AG04450 (cell line): ENCODE measurements around the gene FAAP100. TPM values are rescaled to one million over a fixed set of nuclear protein-coding genes. Genes with fewer than 3 reads are reported as not detected.

Experiments used
- CTCF ChIA-PET: fragments of 300-600, 350-600 bp; formaldehyde crosslinking; extraction: SDS; loops from one replicate; lab custom pipeline; 2022; ENCODE audit warnings: antibody characterized with exemption, inconsistent platforms; lab: Charles Lee
- POLR2A ChIA-PET: fragments of 350-600 bp; formaldehyde crosslinking; extraction: SDS; loops from one replicate; lab custom pipeline; 2021; ENCODE audit warnings: antibody characterized with exemption, inconsistent platforms; lab: Yijun Ruan, JAX
- DNase-seq: peaks from one replicate; pipeline ENCODE4 v3.0.0-alpha.2; 2011; ENCODE audit warnings: low read depth, low spot score
- H3K27ac ChIP-seq: one replicate; pipeline ENCODE4 v1.5.1; 2012; ENCODE audit warnings: low read depth, low read length, control low read depth
- H3K27me3 ChIP-seq: one replicate; pipeline ENCODE4 v1.6.0; 2012; ENCODE audit warnings: low read length; ENCODE audit not compliant: control insufficient read depth, insufficient read depth
- H3K4me3 ChIP-seq: 2 replicates; pipeline ENCODE4 v1.5.1; 2011; ENCODE audit warnings: mild to moderate bottlenecking, low read depth, low read length, control low read depth
- H3K9me3 ChIP-seq: 2 replicates; pipeline ENCODE4 v1.5.1; 2012; ENCODE audit warnings: low read length; ENCODE audit not compliant: control insufficient read depth, insufficient read depth
- CTCF ChIP-seq: IDR thresholded peaks from 2 replicates; pipeline ENCODE4 v1.5.1; 2011; ENCODE audit warnings: low read depth, low read length, control low read depth, inconsistent platforms
- polyA minus RNA-seq: library from RNA; depleted of rRNA, polyadenylated mRNA; stranded (reverse); fragments of >200 nt; gene quantifications from 2 replicates; pipeline ENCODE4 v1.2.3, GENCODE V29; 2011; rRNA and poly(A)+ RNA removed
- polyA plus RNA-seq: library from polyadenylated mRNA; depleted of rRNA; stranded (reverse); fragments of >200 nt; gene quantifications from 2 replicates; pipeline ENCODE4 v1.2.3, GENCODE V29; 2011; rRNA removed

FAAP100 gene, protein sequence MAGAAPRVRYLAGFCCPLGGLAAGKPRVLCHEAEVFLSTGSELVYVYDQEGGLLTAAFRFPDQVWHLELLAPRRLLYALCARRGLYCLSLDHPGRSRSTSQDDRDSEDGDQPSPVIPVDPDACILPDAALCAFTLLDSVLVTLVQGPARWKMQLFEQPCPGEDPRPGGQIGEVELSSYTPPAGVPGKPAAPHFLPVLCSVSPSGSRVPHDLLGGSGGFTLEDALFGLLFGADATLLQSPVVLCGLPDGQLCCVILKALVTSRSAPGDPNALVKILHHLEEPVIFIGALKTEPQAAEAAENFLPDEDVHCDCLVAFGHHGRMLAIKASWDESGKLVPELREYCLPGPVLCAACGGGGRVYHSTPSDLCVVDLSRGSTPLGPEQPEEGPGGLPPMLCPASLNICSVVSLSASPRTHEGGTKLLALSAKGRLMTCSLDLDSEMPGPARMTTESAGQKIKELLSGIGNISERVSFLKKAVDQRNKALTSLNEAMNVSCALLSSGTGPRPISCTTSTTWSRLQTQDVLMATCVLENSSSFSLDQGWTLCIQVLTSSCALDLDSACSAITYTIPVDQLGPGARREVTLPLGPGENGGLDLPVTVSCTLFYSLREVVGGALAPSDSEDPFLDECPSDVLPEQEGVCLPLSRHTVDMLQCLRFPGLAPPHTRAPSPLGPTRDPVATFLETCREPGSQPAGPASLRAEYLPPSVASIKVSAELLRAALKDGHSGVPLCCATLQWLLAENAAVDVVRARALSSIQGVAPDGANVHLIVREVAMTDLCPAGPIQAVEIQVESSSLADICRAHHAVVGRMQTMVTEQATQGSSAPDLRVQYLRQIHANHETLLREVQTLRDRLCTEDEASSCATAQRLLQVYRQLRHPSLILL
- polyA plus RNA-seq (5.3 and 8.3 TPM in 2 replicates), polyA minus RNA-seq (6.0 and 6.7 TPM in 2 replicates)

DNA sequence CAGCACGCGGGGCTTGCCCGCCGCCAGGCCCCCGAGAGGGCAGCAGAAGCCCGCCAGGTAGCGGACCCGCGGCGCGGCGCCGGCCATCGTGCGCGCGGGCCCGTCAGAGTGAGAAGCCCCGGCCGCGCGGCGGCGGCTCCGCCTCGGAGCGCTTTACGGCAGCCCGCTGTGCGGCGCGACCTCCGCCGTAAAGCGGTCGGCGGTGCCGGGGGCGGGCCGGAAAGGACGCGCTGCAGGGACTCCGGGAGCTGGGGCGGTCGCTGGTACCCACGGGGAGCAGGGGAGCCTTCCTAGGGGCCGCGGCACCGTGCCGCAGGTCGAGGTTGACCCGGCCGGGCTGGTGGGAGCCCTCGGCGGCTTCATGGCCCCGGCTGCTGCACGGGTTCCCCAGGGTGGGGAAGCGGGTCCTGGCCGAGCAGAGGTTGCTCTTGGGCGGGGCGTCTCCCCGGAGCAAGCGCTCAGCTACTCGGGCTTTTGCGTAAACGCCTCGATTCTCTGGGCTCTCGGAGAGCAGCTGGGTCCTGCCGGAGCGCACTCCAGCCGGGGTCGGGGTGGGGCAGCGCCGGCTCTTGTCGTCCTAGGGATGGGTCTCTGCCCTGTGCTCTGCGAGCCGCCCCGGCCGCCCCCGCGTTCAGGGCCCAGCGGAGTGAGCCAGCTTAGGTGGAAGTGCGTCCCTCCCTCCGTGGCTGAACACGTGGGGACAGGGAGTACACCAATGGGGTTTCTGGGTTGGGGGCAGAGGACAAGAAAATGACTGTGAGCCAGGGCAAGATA is at the start of gene FAAP100:
Gene FAAP100 (minus strand): TSS at position 110 of the 774 bp plus-strand sequence. CDS start 23 bp downstream, at position 87.
- ChIA-PET POLR2A (interaction anchor here (0.5 to 1.5 kb wide), 9 partner anchors 13 to 257 kb away, joined by 3 to 9 read pairs (median 4); partner anchors contain the start of gene SLC38A10), CTCF (interaction anchor here (1.3 kb wide), 1 partner anchor 49 kb away, joined by 7 read pairs; no protein-coding TSS in a partner anchor)
- DNase-seq = no peak
- peak within 1 kb of the TSS; percentile 89 for H3K4me3 ChIP-seq
- H3K27ac ChIP-seq = peak within 1 kb of the TSS; percentile 98
- TF ChIP-seq CTCF = no peak
- peaks cover 4% of the 10 kb centered on the region; the same call in 1 of the 2 replicates for H3K9me3 ChIP-seq
- no peaks in the 10 kb centered on the region for H3K27me3 ChIP-seq

GRCh38 chr17:81601525-81602120 is 49.5 kb upstream of the FAAP100 start:
- Histone ChIP-seq H3K27me3 (no peaks in the 10 kb centered on the region), H3K9me3 (no peaks in the 10 kb centered on the region), H3K4me3 (no peak overlapping the region), H3K27ac (no peak overlapping the region)
- TF ChIP-seq CTCF = peak; percentile 91
- CTCF ChIA-PET = interaction anchor here (0.6 to 2.9 kb wide), 35 partner anchors 10 to 349 kb away, joined by 3 to 28 read pairs (median 5); partner anchors contain the start of genes ARL16, FAAP100 and HGS
- POLR2A ChIA-PET = interaction anchor here (0.6 to 2.4 kb wide), 4 partner anchors 22 to 93 kb away, joined by 5 to 12 read pairs (median 10); partner anchors contain the start of gene ACTG1
- peak; percentile 38 for DNase-seq

- TF ChIP-seq CTCF = no peak
Observed at GRCh38 chr17:81599719-81600486, 47.8 kb upstream of the FAAP100 start.

More at GRCh38 chr17:81599719-81600486, 47.8 kb upstream of the FAAP100 start:
- ChIA-PET POLR2A (interaction anchor here (0.7 to 2.4 kb wide), 7 partner anchors 20 to 89 kb away, joined by 3 to 12 read pairs (median 5); partner anchors contain the start of genes ACTG1 and FAAP100), CTCF (interaction anchor here (0.9 to 2.9 kb wide), 11 partner anchors 15 to 347 kb away, joined by 3 to 28 read pairs (median 8); no protein-coding TSS in a partner anchor)
- no peak overlapping the region for H3K4me3 ChIP-seq
- no peaks in the 10 kb centered on the region for H3K27me3 ChIP-seq
- no peak overlapping the region for H3K27ac ChIP-seq
- H3K9me3 ChIP-seq = no peaks in the 10 kb centered on the region
- no peak for DNase-seq
